HG02642 (cell line): Measurements from ENCODE around the gene KCNMA1.

Experiments
- ATAC-seq: cut with Tn5 transposase; IDR thresholded peaks from one replicate; pipeline ENCODE4 v1.9.1; 2021; ENCODE audit warnings: mild to moderate bottlenecking; ENCODE audit not compliant: unreplicated experiment, poor library complexity

The KCNMA1 gene

DNA sequence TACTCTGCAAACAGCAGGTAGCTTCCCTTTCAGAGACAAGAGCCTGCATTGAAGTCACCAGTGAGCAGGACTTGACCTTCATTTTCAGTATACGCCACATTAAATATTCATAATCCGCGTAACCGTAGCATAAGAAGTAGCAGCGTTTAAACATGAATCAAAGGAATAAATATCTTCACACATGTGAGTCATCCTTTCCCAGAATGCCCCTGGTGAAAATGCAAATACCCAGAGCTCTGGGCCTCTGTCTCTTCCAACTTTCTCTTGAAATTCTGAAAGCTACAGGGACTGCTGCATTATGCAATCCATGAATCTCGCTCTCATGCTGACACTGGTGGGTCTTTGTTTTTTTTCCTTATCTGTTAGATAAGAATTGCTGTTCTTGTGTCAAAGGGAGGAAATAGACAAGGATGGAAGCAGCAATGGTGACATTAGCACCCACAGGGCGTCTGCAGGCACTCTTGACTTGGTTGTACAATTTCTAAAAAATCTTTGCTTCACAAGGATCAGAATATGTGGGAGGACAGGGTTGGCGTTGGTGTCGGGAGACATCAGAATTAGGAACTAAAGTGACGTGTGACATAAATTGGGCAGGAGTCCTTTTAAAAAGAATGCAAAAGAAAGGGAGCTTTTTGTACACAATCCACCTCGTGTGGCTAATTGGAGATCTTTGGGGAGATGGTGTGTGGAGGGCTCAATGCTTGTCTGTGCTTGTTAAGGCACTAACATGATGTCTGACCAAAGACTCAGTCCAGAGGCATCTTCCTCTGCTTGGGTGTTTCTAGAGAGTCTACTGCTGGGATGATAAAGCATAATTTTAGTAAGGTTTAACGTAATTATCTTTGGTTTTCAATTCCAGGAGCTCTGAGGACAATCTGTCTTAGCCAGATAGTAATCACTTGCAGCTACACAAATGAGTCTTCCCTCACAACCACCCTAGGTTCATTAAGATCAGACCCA is 390.3 kb downstream of the KCNMA1 start:
- ATAC-seq: no peak

DNA sequence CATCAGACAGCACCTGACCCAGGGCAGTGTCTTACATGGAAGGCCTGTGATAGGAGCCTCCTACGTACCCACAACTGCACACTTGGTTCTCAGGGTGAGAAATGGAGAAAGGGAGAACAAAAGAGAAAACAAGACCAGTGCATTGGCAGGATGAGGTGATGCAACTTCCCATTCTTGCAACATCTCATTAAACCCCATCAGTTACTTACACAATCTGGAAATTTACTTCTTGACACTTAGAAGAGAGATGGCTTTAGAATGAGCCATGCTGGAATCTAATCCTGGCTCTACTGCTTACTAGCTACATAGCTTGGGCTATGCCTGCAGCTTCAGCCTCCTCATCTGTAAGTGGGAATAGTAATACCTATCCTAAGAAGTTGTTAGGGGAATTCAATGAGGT is 391.7 kb downstream of the KCNMA1 start:
- no peak for ATAC-seq

DNA sequence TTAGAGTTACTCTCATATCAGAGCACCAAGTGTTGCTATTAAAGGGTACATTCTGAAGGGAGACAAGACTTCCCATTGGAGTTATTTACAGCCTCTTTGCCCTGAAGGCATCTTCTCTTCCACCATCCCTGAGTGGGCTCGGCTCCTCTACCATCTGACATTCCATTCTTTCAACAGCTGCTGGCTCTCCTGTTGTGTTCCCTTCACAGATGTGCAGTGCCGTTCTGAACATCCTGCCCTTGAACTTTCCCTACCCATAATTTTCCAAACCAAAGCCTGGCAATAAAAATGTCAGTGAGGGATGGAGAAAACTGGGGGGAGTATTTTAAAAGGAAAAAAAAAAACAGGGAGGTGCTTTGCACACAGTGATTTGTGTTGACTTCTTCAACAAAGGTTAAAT is 392.9 kb downstream of the KCNMA1 start:
- no peak for ATAC-seq

DNA sequence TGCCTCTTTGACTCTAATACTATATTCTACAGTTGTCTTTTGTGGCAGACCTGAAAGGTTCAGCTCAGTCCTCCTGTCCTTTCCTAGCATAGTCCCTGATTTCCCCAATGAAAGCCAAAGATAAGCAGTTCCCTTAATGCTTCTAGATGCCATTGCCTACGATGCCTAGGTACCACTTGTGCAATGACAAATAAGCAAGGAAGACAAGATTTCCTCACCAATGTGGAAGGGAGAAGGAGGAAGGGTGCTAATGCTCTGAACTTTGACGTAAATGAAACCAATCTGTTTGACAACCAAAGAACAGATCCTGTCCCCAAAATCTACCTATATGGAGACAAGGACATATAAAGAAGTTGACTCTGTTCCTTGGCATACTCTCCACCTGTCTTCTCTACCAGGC is 393.3 kb downstream of the KCNMA1 start:
- ATAC-seq: no peak

DNA sequence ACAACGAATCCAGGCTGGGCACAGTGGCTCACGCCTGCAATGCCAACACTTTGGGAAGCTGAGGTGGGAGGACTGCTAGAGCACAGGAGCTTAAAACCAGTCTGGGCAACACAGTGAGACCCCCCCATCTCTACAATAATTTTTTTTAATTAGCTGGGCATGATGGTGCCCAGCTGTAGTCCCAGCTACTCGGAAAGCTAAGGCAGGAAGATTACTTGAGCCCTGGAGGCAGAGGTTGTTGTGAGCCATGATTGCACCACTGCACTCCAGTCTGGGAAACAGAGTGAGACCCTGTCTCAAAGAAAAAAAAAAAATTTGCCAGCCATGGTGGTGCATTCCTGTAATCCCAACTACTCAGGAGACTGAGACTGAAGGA is 396.3 kb downstream of the KCNMA1 start:
- ATAC-seq: no peak

DNA sequence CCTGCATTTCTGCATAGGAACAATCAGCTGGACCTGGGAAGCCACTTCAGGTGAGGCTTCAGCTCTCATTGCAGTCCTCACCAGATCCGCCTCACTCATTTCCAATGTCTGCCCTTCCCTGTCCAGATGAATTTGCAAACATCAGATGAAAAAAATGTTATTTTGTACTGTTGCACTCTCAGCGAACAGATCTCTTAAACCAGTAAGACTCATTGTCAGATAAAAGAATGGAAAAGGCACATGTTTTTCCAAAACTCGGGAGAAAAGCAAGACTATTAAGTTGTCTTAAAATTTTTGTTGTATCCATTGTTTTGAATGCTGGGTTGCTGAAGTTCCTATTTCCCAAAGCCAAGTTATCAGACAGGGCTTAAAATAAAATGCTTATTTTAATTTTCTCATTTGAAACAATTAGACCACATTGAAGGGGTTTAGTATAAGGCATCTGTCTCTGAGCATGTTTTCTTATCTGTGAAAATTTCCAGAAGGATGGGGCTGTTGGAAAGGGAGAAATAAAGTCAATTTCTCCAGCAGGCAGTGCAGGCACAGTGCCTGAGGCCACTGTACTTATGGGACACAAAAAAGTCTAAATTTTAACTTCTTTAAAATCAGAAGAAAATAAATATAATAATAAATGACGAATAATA is 396.8 kb downstream of the KCNMA1 start:
- ATAC-seq: no peak

DNA sequence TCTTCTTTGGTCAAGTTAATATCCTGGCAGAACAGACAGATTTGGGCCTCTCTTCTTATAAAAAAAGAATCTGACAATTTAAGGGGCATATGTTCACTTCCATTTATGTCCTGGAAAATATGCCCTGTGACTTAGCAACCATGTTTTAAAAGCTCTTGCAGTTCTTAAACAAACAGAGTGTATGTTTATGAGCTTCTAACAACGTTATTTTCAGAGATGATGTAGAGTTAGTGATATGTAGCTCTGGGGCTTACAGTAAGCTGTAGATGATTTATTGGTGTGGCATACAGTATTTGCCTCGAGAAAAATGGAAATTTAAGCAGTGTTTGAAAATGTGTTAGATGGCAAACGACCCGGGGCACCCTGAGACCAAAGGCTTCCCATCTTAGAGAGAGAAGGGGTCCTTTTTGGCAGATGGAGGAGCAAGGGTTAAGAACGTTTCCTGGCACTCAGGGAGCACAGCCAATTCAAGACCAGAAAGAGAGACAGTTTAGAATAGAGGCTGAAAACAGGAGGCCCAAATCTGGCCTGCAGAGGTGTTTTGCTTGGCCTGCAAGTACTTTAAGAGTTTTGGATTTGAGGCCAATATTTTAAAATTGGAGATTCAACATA is 397.5 kb downstream of the KCNMA1 start:
- ATAC-seq: no peak

DNA sequence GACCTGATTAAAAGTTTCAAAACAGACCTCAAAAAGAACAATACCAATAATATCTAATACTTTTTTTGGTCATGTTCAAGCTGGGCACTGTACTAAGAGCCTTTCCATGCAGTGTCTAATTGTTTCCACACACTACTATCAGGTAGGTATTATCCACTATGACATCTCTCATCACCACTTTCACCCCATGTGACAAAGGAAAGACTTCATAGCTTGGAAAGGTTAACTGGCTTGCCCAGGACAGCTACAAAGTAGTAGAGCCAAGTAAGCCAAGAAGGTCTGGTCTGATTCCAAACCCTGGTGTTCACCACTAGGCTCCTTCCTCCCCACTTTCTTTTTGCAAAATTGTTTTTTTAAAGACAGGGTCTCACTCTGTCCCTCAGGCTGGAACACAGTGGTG is 400.5 kb downstream of the KCNMA1 start:
- no peak for ATAC-seq

DNA sequence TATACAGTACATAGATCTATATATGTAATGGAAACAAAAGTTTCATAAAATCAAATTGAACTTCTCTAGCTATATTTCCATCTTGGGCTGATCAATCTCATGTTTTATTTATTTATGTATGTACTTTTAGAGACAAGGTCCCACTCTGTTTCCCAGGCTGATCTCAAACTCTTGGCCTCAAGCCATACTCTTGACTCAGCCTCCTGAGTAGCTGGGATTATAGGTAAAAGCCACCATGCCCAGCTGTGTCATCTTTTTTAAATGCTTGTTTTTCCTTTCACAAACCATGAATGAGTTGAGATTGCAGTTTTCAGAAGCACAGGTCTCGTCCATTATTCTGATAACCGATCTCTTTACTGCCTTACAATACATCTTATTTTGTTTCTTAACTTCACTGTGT is 400.9 kb downstream of the KCNMA1 start:
- ATAC-seq: no peak

DNA sequence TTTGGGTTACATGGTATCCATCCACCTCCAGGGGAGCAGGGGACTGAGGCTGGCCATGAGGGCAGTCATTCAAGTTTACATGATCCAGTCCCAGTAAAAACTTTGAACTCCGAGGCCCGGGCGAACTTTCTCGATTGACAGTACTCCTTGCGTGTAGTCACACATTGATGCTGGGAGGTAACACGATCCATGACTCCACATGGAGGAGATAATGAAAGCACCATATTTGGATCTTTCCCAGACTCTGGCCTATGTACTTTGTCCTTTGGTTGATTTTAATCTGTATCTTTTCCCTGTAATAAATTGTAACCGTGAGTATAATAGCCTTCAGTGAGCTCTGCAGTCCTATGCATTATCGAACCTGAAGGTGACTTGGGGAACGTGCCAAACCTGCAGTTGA is 401.6 kb downstream of the KCNMA1 start:
- no peak for ATAC-seq

DNA sequence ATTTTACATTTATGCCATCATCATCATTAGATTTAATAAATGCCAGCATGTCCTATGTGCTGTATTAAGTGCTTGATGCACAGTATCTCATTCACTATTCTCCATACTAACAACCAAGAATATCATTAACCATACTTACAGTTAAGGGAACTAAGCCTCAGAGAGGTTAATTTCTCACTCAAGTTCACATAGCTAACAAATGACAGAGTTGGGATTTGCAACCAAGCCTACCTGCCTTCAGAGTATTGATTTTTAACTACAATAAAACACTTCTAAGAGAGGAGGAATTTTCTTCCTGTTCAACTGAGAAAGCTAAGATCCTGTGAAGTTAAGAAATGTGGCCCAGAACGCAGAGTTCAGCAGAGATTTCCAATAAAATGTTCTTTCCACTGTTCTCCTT is 403.0 kb downstream of the KCNMA1 start:
- no peak for ATAC-seq

DNA sequence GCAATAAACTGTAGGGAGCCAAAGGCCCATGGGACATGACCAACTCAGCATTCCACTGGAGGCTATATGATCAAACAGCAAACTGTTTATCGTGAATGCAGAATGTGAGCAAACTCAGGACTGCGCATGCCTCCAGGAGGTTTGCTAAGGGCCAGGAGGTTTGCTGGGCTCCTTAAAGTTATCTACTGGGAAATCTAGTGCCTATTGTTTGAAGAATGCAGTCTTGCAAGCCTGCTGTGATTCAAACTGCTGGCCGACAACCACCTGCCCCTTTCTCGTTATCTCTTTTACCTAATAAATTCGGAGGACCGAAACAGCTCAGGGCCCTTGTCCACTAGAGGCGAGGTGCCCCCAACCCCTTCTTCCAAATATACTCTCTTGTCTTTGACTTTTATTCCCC is 404.1 kb downstream of the KCNMA1 start:
- ATAC-seq: no peak

DNA sequence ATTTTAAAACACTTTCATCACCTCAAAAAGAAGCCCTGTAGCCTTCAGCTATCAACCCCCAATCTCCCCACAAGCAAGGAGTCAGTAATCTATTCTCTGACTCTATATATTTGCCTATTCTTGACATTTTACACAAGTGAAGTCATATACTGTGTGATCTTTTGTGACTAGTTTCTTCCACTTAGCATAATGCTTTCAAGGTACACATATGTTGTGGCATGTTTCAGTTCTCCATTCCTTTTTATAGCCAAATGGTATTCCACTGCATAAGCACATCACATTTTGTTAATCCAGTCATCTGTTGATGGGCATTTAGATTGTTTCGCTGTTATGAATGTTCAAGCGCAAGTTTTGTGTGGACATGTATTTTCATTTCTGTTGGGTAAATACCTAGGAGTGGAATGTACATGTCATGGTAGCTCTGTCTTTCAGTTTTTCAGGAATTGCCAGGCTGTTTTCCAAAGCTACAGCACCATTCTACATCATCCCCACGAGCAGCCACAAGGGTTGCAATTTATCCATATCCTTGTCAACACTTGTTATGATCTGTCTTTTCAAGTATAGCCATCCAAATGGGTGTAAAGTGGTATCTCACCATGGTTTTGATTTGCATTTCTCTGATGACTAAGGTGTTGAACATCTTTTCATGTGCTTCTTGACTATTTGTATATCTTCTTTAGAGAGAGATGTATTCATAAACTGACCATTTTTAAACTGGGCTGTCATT is 405.6 kb downstream of the KCNMA1 start:
- no peak for ATAC-seq

DNA sequence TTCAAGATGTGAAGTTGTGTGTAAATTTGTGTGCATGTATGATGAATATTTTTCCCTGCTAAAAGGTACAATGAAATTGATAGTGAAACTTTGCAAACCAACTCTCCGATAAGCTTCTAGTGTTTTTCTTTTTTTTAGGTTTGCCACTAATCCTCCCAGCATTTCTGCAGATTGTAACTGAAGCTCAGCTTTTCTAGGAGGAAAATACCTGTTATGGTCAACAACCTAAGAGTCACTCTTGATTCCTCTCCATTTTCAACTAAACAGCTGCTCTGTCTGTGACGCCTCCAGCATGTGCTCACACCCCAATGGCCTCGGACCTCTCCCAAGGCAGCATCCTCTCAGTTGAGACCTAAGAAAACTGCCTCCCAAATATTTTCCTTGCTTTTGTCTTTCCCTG is 406.2 kb downstream of the KCNMA1 start:
- no peak for ATAC-seq

DNA sequence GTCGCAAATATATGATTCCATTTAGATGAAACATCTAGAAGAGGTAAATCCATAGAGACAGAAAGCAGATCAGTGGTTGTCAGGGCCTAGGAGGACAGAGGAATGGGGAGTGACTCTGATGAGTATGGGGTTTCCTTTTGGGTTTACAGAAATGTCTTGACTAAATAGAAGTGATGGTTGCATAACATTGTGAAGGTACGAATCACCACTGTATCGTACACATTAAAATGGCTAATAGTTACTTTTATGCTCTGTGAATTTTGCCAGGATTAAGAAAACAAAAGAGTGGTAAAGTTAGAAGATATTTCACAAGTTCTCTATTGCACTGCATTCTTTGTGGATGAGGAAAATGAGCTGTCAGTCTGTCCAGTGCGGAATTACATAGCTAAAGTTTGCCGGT is 407.4 kb downstream of the KCNMA1 start:
- ATAC-seq: no peak

DNA sequence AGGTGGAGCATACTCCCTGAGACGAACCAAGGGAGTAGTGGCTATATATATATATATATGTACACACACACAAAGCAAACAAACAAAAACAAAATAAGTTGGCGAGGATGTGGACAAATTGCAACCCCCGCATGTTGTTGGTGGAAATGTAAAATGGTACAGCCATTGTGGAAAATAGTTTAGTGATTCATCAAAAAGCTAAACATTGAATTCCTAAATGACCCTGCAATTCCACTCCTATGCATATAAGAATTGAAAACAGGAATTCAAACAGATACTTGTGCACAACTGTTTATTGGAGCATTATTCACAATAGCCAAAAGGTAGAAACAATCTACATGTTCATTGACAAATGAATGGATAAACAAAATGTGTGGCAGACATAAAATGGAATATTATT is 407.9 kb downstream of the KCNMA1 start:
- ATAC-seq: no peak

DNA sequence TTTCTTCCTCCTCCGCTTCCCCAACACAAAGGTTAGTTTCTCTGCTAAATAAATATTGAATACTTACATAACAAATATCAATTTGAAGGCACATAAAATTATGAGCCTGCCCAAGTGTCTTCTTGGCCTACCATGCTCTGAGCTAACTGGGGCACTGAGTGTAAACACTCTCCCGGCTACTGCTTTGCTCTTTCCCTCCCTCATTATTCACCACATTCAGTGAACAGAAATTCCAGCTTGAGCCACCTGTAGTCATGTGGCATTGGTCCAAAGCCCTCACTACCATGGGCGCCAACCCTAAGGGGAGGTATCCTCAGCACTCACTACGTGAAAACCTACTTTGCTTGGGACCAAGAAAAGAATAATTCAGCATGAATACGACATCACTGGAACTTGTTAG is 409.0 kb downstream of the KCNMA1 start:
- ATAC-seq: no peak

DNA sequence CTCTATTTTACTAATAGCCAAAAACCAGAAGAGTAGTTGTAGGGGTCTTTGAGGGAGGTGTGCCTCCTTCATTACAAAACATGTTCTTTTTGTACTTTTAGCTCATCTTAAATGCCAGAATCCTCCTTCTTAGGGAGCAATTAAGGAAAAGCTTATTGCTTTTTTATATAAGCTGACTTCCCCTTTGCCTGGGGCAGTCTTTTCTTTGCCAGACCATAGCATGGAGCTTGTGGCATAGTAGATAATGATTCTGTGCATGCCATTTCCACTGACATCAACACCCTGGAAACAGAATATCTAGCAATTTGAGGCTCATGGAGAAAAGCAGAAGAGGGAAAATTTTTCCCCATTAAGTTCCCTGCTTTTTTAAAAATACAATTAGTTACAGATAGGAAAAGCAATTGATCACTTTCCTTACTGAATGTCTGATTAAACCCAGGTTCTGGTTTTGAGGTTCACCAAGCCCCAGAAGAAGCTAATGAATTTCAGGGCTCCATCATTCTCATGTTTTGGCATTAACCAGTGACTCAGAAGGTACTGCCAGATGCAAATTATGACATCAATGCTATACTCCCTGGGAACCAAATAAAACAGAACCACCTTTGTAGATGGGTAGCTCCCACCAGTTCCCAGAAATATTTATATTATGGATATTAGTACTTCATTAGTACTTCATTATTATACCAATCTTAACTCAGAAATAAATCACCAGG is 410.6 kb downstream of the KCNMA1 start:
- no peak for ATAC-seq

DNA sequence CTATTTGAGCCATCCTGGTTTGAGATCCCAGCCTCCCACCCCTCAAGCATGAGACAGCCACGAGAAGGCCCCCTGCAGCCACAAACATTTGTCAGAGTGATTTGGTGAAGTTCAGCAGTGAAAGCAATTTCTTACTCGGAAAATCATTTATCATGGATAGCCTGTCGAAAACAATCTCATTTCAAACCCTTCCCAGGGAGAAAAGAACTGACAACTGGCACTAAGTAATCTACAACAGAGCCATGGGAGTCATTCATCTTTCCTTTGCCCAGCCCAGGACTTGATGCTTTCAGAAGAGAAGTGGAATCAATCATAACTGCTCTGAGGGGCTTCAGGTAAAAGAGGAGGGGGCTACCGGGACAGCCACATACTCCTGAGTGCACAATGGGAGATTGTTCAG is 411.2 kb downstream of the KCNMA1 start:
- no peak for ATAC-seq

DNA sequence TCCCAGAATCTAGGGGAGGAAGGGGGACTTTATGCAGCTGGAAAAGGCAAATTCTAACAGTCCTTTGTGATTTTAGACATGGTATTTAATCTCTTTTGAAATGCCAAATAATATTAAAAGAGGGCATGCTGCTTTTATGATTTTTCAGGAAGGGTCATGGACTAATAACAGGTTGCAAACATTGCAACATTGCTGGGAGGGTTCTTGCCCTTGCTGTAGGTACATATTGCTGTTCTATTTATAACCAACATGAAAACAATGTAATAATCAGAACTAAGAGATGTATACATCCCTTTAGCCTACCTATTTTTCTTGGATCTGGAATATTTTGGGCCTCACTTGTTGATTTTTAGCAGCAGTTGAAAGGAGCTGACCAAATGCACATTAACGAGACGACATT is 411.6 kb downstream of the KCNMA1 start:
- ATAC-seq: no peak
